Vagina (tissue), 2 donors: ENCODE measurements around the gene THPO. TPM values are rescaled to one million over a fixed set of nuclear protein-coding genes. Genes with fewer than 3 reads are reported as not detected.

Experiments used
- DNase-seq, 2 donors: peaks; one replicate each; pipeline ENCODE4 v3.0.0-alpha.2; 2017; ENCODE audit errors: extremely low spot score in 2 of 2
- H3K27ac ChIP-seq: fragments of 200-600 bp; sonication (generic); one replicate; pipeline ENCODE4 v1.5.1; 2019
- H3K27me3 ChIP-seq: fragments of 200-600 bp; sonication (generic); one replicate; pipeline ENCODE4 v1.5.1; 2019
- H3K36me3 ChIP-seq, 2 donors: fragments of 200-600 bp; sonication (generic); one replicate each; pipeline ENCODE4 v1.5.1; 2017 to 2019
- H3K4me1 ChIP-seq: fragments of 200-600 bp; sonication (generic); one replicate; pipeline ENCODE4 v1.5.1; 2019
- H3K4me3 ChIP-seq, 2 donors: fragments of 200-600 bp; sonication (generic); 1 replicate in 1 of 2; 2 replicates in 1 of 2; pipeline ENCODE4 v1.5.1; 2016 to 2019
- H3K9me3 ChIP-seq: fragments of 200-600 bp; sonication (generic); one replicate; pipeline ENCODE4 v1.5.1; 2019
- CTCF ChIP-seq, 3 experiments: fragments of 450-650 bp in 2 of 3; fragments of 200-600 bp in 1 of 3; sonication (generic) in 1 of 3; IDR thresholded peaks; one replicate each; pipeline ENCODE4 v1.5.1; 2017 to 2019; ENCODE audit warnings: antibody characterized with exemption in 3 of 3, mild to moderate bottlenecking in 2 of 3, moderate library complexity in 2 of 3
- POLR2A ChIP-seq, 2 donors: fragments of 450-650 bp; IDR thresholded peaks; one replicate each; pipeline ENCODE4 v1.6.1; 2017; ENCODE audit warnings: antibody characterized with exemption in 2 of 2, mild to moderate bottlenecking in 2 of 2, moderate library complexity in 2 of 2
- POLR2AphosphoS5 ChIP-seq, 2 donors: sonication (generic); formaldehyde crosslinking; IDR thresholded peaks; one replicate each; pipeline ENCODE4 v1.9.0; 2017; ENCODE audit warnings: antibody characterized with exemption in 2 of 2, mild to moderate bottlenecking in 2 of 2, low read depth in 1 of 2; ENCODE audit not compliant: insufficient read depth in 1 of 2
- intact Hi-C: fragments of 100-400 bp; cut with DNase I; formaldehyde crosslinking; loops from one replicate; pipeline ENCODE4 v1.15.1; 2023
- total RNA-seq: library from RNA; depleted of rRNA; stranded (reverse); fragments of >200 nt; gene quantifications from one replicate; pipeline ENCODE4 v1.2.3, GENCODE V29; 2016

Gene THPO
- total RNA-seq, 1 donor from 2014 or later: 0.74 TPM

- intact Hi-C loops: no loop called here
- H3K9me3 ChIP-seq: no peaks in the 10 kb centered on the region
- peaks cover 0 to 29% of the 10 kb centered on the region in 2 donors for H3K36me3 ChIP-seq
- H3K4me3 ChIP-seq: no peak overlapping the region
- H3K4me1 ChIP-seq: peaks cover 32% of the 10 kb centered on the region
- H3K27me3 ChIP-seq: no peaks in the 10 kb centered on the region
- H3K27ac ChIP-seq: no peak overlapping the region
- no peak for TF ChIP-seq POLR2AphosphoS5 (IDR thresholded peaks at IDR 0.05; ENCODE audit: insufficient read depth in 1 of 2, low read depth in 1 of 2)
- no peak for TF ChIP-seq CTCF (IDR thresholded peaks at IDR 0.05)
- no peak for TF ChIP-seq POLR2A (IDR thresholded peaks at IDR 0.05)
- DNase-seq: no peak
Measured at GRCh38 chr3:184366619-184367289, 11.3 kb downstream of the THPO start.

- peak overlapping the region; percentile 87 to 96 for H3K4me3 ChIP-seq
- peaks cover 0 to 25% of the 10 kb centered on the region in 2 donors for H3K36me3 ChIP-seq
Measured at GRCh38 chr3:184362668-184363546, 15.1 kb downstream of the THPO start.

GRCh38 chr3:184361932-184362667, 15.9 kb downstream of the THPO start:
- Histone ChIP-seq H3K4me1 (peaks cover 31% of the 10 kb centered on the region), H3K36me3 (peaks cover 0 to 23% of the 10 kb centered on the region in 2 donors), H3K27ac (peak overlapping the region; percentile 92), H3K27me3 (no peaks in the 10 kb centered on the region), H3K4me3 (peak overlapping the region; percentile 87 to 96), H3K9me3 (no peaks in the 10 kb centered on the region)
- TF ChIP-seq POLR2AphosphoS5 (IDR thresholded peaks at IDR 0.05; ENCODE audit: insufficient read depth in 1 of 2, low read depth in 1 of 2) (peak in 1 of 2 donors; percentile 52), CTCF (IDR thresholded peaks at IDR 0.05) (no peak), POLR2A (IDR thresholded peaks at IDR 0.05) (peak in 1 of 2 donors; percentile 5)
- intact Hi-C loops: loop anchor here (1.0 kb wide), 1 partner anchor 48 kb away; the partner anchor contains the start of gene EIF4G1
- DNase-seq: peak in 1 of 2 donors; percentile 94

More at GRCh38 chr3:184362668-184363546, 15.1 kb downstream of the THPO start:
- H3K9me3 ChIP-seq: no peaks in the 10 kb centered on the region
- H3K4me1 ChIP-seq: peaks cover 31% of the 10 kb centered on the region
- TF ChIP-seq CTCF (IDR thresholded peaks at IDR 0.05) (peak in 2 of 3 experiments; percentile 14 to 65), POLR2A (IDR thresholded peaks at IDR 0.05) (peak in 1 of 2 donors; percentile 52), POLR2AphosphoS5 (IDR thresholded peaks at IDR 0.05; ENCODE audit: insufficient read depth in 1 of 2, low read depth in 1 of 2) (peak; percentile 93 to 94)
- DNase-seq: peak in 1 of 2 donors; percentile 98
- intact Hi-C loops: no loop called here
- no peaks in the 10 kb centered on the region for H3K27me3 ChIP-seq
- H3K27ac ChIP-seq: peak overlapping the region; percentile 92

- TF ChIP-seq CTCF (IDR thresholded peaks at IDR 0.05) (no peak), POLR2A (IDR thresholded peaks at IDR 0.05) (peak in 1 of 2 donors; percentile 87), POLR2AphosphoS5 (IDR thresholded peaks at IDR 0.05; ENCODE audit: insufficient read depth in 1 of 2, low read depth in 1 of 2) (peak in 1 of 2 donors; percentile 46)
- Histone ChIP-seq H3K9me3 (no peaks in the 10 kb centered on the region), H3K27me3 (no peaks in the 10 kb centered on the region), H3K36me3 (peaks cover 0 to 21% of the 10 kb centered on the region in 2 donors), H3K4me1 (peaks cover 31% of the 10 kb centered on the region), H3K27ac (peak within 1 kb of the TSS; percentile 92), H3K4me3 (peak within 1 kb of the TSS; percentile 87 to 96)
- intact Hi-C loops: loop anchor here (1.0 kb wide), 1 partner anchor 47 kb away; the partner anchor contains the start of gene EIF4G1
- DNase-seq: no peak
Measured at GRCh38 chr3:184361532-184361931, 16.5 kb downstream of the THPO start, which contains the start of the genes CLCN2 and POLR2H. Gene CLCN2 (minus strand): TSS chr3:184361605. CDS start chr3:184361479, 126 bp downstream. Gene POLR2H (plus strand): TSS chr3:184361710. CDS start chr3:184363493, 1,783 bp downstream.
